ENCODE measurements around the gene SYCP2L.
A peak's percentile ranks its signal among the peaks of the same experiment; 100 is the strongest.

Gene SYCP2L

GRCh38 chr6:11011787-11012234, 125.0 kb downstream of the SYCP2L start:
- DNase-seq = peak; percentile 29

GRCh38 chr6:11012295-11012754, 125.5 kb downstream of the SYCP2L start:
- DNase-seq = no peak

DNA sequence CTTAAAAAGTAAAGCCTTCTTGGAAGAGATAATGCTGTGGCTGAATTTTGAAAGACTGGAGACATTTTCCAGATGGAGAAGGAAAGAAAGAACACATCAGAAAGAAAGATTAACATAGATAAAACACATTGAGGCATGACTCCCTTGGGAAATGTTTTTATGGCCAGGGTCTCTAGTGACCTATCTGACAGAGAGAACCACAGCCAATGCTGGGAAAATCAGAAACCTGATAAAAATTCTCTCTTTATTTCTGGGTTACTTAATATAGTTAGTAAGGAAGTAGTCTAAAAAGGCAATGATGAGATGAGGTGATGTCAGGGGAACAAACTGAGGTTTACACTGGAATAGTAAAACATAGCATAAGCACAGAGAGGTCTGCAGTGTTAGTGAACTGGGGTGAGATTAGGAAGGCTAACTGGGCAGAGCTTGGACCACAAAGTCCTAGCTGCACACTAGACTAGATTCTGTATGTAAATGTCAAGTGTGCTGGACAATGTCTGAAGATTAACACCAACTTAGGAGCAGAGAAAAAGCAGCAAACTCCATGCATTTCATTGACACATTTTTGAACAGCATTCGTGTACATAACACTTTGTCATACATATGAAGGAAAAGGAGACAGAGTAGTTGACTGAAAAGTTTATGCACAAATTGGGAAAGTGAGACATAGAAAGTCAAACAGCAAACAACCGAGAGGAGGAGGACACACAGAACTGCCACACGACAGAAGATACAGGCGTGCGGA, 126.3 kb downstream of the SYCP2L start:
- DNase-seq = no peak

DNA sequence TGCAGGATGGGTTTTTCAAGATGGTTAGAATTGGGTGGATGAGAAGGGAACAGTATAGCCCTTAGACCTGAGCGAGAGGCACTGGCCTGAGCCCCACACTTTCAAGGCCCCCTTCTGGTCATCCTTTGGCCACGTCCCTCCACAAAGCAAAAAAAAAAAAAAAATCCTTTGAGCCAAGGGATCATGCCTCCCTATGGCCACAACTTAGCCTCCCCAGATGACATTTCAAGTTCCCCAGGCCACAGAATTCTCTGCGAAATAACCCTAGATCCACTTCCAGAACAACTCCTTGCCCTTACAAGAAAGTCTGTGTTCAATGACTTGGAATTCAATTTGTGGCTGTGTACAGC, 126.8 kb downstream of the SYCP2L start:
- no peak for DNase-seq

DNA sequence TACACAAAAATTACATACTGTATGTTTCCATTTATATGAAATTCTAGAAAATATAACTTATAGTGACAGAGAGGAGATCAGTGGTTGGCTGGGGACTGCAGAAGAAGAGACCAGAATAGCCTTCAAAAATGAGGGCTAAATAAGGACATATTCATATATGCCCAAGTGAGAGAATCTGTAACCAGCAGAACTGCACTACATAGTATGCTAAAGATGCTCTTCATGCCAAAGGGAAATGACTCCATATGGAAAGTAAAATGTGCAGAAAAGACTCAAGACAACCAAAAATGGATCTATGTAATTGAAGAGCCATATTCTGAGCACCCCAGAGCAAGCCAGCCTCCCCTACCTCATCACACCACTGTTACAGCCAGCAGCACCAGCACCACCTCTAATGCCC, 128.2 kb downstream of the SYCP2L start:
- no peak for DNase-seq

DNA sequence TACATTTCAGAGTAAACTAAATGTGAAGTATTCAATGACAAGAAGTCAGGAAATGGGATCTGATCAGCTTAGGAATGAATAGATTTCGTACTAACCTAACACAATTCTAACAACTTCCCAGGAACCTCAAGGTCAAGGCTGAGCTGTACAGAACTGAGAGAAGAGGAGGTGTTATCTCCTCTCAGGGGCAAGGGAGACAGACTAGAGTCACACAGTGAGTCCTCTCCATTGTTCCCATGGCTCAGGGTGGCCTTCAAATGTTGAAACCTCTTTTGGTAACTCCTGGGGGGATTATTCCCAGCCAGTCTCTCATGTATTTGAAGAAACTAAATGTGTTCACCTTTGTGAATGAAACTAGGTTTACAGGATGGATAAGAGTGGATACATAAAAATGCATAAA, 129.6 kb downstream of the SYCP2L start:
- no peak for DNase-seq

DNA sequence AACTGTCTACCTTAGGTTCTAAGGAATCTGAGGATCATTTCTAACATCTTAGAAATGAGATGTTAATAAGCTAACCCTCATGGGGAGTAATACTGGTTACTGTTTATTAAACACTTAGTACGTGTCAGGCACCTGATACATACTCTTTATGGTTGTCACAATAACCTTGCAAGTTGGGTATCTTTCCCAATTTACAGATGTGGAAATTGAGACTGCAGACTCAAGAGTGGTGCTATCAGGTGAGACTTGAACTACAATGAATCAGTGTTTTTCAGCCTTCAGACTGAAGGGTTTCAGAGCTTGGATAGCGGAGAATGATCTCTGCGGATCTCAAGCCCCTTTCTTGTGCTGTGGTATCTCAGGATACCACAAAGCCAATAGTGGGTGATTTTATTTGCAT, 130.2 kb downstream of the SYCP2L start:
- no peak for DNase-seq

DNA sequence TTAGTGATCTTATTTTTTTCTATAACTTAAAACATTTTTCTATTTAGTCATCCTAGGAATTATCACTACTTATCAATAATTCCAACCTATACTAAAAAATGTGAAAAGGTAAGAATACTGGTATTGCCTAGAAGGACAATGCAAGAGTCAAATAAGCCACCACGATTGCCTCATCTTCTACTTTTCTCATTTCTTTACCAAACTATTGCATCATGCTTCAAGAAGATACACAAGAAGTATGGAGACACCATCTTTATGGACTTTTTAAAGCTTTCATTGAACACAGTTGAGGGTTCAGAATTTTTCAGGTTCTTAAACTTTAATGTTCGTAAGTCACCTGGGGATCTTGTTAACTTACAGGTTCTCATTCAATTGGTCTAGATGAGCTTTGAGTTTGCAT, 131.4 kb downstream of the SYCP2L start:
- DNase-seq = no peak

DNA sequence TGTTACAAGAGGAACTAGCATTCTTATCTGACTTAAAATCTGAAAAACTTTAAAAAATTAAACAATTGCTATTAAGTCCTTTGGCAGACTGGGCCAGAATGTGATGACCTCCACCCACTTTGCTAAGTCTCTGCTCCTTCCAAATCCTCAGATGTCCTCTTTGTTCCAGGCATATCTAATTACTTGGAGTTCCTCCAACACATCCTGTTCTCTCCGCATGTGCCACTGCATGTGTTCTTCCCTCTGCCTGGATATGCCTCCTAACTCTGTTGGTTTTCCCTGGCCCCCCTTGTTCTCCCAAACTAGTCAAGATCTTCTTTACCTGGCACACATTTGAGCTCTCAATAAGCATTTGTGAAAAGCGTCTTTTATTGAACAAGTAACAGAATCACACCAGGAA, 134.2 kb downstream of the SYCP2L start:
- DNase-seq = peak; percentile 29

- DNase-seq = no peak
These were observed 134.9 kb downstream of the SYCP2L start for GRCh38 chr6:11021714-11022113.

DNA sequence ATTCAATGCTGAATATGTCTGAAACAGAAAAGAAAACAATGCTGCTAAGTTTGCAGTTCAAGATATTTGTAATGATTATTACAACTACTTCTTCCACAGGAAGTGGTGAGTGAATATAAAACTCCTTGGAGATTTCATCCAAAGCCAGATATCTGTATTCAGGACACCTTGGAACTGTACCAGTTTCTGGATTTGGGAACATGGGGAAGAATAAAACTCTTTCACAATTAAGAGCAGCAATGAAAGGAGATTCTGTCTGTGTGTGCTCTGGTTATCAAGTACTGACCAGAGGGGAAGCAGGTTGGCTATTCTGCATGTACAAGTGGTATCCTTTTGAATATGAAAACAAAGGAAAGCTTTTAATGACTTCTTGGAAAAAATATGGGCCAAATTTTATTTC, 136.2 kb downstream of the SYCP2L start:
- no peak for DNase-seq
